HFF-Myc (cell line): ENCODE measurements around the gene GMDS.

Source experiments
- DNase-seq: peaks from one replicate; pipeline ENCODE4 v3.0.0-alpha.2; 2011; ENCODE audit warnings: low read depth; ENCODE audit errors: extremely low read depth
- H3K4me3 ChIP-seq: replicated peaks from 2 replicates; pipeline ENCODE4 v1.5.1; 2011; ENCODE audit warnings: low read depth, mild to moderate bottlenecking, control low read depth, low read length
- TF ChIP-seq, protein P1 (sequence below): IDR thresholded peaks from 2 replicates; pipeline ENCODE4 v1.5.1; 2012; ENCODE audit warnings: mild to moderate bottlenecking, low read depth, low read length, control low read depth; ENCODE audit errors: missing control alignments

The GMDS gene

DNA sequence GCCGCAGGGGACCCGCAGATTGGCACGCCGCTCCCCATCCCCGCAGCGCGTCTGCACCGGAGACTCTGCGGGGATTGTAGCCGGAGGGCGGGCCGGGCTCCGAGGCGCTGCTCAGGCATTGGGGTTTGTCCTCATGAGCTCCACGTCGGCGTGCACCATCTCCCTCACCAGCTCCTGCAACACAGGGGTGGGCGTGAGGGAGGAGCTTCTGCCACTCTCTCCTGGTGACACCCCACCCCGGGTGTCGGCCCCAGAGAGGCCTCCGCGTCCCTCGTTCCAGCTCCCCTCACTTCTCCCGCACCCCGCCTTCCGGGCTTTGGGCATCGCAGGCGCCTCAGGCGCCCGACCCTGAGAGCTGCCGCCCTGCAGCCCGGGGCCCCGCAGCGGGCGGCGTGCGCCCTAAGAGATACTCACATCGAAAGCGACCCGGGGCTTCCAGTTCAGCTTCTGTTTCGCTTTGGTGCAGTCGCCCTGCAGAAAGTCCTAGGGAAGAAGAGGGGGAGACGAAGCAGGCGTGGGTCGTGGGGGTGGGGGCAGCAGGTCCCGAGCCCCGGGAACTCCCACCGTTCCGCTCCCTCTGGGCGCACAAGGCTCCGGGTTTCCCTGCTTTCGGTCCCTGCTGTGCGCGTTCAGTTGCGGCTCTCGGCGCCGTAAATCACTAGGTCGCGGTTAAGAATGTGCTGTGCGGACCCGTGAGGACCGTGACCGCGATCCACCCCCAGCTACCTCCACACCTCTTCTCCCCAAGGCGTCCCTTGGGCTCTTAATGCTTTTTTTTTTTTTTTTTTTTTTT is 621.2 kb downstream of the GMDS start:
- peak overlapping the region; percentile 51 for H3K4me3 ChIP-seq
- TF ChIP-seq, protein P1, sequence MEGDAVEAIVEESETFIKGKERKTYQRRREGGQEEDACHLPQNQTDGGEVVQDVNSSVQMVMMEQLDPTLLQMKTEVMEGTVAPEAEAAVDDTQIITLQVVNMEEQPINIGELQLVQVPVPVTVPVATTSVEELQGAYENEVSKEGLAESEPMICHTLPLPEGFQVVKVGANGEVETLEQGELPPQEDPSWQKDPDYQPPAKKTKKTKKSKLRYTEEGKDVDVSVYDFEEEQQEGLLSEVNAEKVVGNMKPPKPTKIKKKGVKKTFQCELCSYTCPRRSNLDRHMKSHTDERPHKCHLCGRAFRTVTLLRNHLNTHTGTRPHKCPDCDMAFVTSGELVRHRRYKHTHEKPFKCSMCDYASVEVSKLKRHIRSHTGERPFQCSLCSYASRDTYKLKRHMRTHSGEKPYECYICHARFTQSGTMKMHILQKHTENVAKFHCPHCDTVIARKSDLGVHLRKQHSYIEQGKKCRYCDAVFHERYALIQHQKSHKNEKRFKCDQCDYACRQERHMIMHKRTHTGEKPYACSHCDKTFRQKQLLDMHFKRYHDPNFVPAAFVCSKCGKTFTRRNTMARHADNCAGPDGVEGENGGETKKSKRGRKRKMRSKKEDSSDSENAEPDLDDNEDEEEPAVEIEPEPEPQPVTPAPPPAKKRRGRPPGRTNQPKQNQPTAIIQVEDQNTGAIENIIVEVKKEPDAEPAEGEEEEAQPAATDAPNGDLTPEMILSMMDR, result no peak
- DNase-seq, result no peak

DNA sequence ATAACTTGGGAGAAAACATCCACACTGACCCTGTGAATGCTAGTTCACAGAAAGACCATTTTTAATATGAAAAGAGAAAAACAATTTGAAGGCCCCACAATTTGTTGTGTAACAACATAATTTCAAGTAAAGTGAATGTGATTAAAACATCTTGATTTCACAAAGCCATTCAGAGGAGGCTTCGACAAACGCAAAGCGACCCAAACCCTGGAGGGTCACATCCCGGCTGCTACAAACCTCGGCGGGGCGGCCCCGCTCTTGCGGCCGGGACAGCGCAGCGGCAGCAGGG is 621.7 kb downstream of the GMDS start:
- no peak for DNase-seq
- TF ChIP-seq, protein P1, result no peak
- no peak overlapping the region for H3K4me3 ChIP-seq

DNA sequence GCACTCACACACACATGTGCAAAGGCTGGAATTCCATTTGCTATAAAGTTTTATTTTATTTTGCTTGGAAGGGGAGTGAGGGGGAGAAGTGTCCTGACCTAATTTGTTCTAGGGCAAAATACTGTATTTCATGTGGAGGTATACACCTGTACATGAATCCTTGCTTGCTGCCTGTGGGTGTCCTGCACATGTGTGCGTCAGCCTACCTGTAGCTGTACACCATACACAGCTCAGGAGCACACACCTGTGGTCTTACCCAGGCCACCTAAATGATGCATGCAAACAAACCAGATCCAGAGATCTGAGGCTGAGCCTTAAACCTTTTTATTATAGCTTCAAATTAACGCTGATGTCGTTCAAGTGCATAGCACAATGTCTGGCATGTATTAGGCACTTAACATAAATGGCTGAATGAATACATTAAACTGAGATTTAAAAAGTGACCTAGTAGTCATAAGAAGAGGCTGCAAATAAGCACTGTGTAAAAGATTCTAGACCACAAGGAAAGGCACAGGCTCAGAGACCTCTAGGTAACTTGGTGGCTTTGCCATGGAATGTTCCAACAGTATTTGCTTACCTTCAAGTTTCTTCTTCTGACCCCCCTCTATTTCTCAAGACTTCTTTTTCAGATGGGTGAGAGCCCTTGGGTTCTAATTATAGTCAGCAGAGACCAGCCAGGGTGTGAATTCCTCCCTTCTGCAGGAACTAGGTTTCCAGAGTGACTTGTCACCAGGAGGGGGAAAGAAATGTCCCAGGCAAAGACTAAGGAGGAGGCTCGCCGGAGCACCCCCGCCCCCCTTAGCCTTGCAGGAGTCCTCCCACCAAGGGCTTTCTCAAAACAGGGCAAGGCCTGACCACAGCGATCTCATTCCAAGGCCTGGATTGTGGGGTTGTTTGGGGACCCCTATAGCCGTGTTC is 622.3 kb downstream of the GMDS start:
- no peak for DNase-seq
- TF ChIP-seq, protein P1, result no peak
- no peak overlapping the region for H3K4me3 ChIP-seq

DNA sequence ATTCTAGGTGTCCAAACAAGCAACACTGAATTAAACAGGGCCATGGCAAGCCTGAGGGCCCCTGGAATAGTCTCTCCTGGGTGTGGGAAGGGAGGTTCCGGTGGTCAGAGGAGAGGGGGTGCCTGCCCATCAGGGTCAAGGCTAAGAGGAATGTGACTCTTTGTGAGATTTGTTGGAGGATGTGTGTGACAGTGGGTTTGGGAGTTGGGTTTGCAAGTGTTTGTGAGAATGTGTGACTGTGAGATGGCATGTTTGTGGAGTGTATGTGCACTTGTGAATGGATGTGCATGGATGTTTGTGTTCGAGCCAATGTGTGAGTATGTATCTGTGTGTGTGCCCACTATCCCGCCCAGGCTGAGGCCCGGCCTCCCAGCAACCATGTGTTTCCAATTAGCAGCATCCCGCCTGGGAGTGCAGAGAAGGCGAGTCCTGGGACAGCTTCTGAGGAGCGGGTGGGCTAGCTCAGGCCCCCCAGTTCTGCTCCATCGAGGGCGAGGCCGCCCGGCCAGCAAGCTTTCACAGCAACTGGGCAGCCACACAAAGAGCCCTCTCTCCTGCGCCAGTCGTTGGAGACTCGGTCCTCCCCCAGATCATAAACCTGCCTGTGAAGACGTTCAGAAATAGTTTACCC is 623.1 kb downstream of the GMDS start:
- no peak overlapping the region for H3K4me3 ChIP-seq
- no peak for DNase-seq
- TF ChIP-seq, protein P1, result no peak

DNA sequence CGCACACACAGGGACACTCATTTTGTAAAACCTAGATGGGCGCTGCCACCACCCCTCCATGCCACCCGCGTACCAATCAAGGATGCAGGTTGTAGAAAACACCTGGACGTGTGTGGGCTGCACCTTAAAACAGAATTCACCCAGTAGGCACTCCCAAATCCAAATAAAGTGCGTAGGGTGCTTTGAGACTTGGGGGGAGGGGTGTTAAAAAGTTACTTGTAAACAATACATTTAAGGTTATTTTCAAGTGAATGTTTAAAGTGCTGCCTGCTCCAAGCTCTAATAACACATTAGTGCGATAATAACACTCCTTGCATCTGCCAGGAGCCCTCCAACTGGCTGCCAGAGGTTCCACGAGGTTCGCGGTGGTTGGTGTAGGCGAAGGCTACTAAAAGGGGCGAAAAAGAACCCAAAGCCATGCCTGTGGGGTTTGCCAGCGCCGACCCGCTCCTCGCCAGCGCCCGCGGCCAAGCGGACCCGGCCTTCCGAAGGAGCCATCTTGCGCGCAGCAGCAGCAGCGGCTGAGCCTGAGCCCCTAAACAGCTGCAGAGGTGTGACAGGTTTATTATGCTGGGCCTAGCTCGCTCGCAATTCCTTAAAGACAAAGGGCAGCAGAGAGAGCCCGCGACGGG is 624.2 kb downstream of the GMDS start:
- H3K4me3 ChIP-seq, result no peak overlapping the region
- DNase-seq, result no peak
- TF ChIP-seq, protein P1, result no peak

DNA sequence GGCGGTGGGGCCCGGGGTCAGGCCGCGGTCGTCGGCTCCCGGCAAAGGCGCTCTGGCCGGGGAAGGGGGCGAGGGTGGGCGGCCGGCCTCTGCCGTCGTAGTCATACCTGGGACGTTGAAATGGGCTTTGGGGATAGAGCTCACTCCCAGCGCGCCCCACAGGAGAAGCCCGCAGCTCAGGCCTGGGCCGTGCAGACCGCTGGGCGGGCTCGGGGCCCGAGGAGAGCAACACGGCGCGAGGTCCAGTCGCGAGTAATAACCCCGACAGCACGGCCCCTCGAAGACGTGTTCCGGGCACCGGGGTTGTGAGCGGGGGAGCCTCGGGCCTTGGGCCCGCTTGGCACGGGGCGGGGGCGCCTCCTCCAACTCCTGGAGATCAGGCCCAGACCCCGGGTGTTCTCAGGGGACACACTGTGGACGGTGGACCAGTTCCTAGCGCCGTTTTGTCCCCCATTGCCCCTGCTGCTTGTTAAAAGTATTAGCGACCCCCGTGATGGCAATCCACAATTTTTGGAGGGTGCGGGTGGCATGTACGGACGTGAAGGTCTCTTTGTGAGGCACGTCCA is 624.8 kb downstream of the GMDS start:
- no peak overlapping the region for H3K4me3 ChIP-seq
- TF ChIP-seq, protein P1, result no peak
- no peak for DNase-seq
